Keratinocyte (primary cell): ENCODE results near the gene FAM219B. TPM values are rescaled to one million over a fixed set of nuclear protein-coding genes. Genes with fewer than 3 reads are reported as not detected.

Experiments
- DNase-seq: peaks from one replicate; pipeline ENCODE4 v3.0.0-alpha.2; 2011; ENCODE audit warnings: low read depth, missing footprints, low spot score
- FAIRE-seq: peaks from 2 replicates; lab custom pipeline; 2011; peaks lifted over from hg19 to GRCh38; lab: Jason Lieb, UNC
- H2AFZ ChIP-seq: 2 replicates; pipeline ENCODE4 v1.6.0; 2012; ENCODE audit warnings: low read length, control low read depth, inconsistent platforms; ENCODE audit not compliant: control insufficient read depth
- H3K27ac ChIP-seq: 2 replicates; pipeline ENCODE4 v1.5.1; 2011; ENCODE audit warnings: low read length; ENCODE audit not compliant: control insufficient read depth, insufficient read depth
- H3K27me3 ChIP-seq: 3 replicates; pipeline ENCODE4 v1.6.0; 2011; ENCODE audit warnings: low read length; ENCODE audit not compliant: control insufficient read depth, insufficient read depth; ENCODE audit errors: extremely low read depth
- H3K36me3 ChIP-seq, 2 experiments: 2 replicates in 1 of 2; 3 replicates in 1 of 2; pipeline ENCODE4 v1.5.1; 2011; ENCODE audit warnings: low read length in 2 of 2, mild to moderate bottlenecking in 1 of 2; ENCODE audit not compliant: control insufficient read depth in 2 of 2, insufficient read depth in 2 of 2; ENCODE audit errors: extremely low read depth in 1 of 2
- H3K4me1 ChIP-seq: 3 replicates; pipeline ENCODE4 v1.5.1; 2011; ENCODE audit warnings: low read length; ENCODE audit not compliant: control insufficient read depth, insufficient read depth; ENCODE audit errors: extremely low read depth
- H3K4me2 ChIP-seq: 3 replicates; pipeline ENCODE4 v1.6.0; 2011; ENCODE audit warnings: low read depth, low read length; ENCODE audit not compliant: control insufficient read depth, insufficient read depth; ENCODE audit errors: extremely low read depth
- H3K4me3 ChIP-seq, 3 experiments: fragments of 200-600 bp in 1 of 3; sonication (generic) in 1 of 3; 2 replicates in 2 of 3; 3 replicates in 1 of 3; pipeline ENCODE4 v1.5.1; 2011 to 2016; ENCODE audit warnings: low read length in 3 of 3, mild to moderate bottlenecking in 3 of 3, control low read depth in 2 of 3, inconsistent platforms in 1 of 3, low read depth in 1 of 3, mixed read lengths in 1 of 3, mixed run types in 1 of 3, moderate library complexity in 1 of 3; ENCODE audit not compliant: control insufficient read depth in 2 of 3, insufficient read depth in 2 of 3; ENCODE audit errors: extremely low read depth in 1 of 3
- H3K79me2 ChIP-seq: 2 replicates; pipeline ENCODE4 v1.6.0; 2012; ENCODE audit warnings: low read length; ENCODE audit not compliant: control insufficient read depth, insufficient read depth
- H3K9ac ChIP-seq: 3 replicates; pipeline ENCODE4 v1.6.0; 2011; ENCODE audit warnings: low read length; ENCODE audit not compliant: control insufficient read depth, insufficient read depth; ENCODE audit errors: extremely low read depth
- H3K9me1 ChIP-seq: 3 replicates; pipeline ENCODE4 v1.6.0; 2011; ENCODE audit warnings: low read length; ENCODE audit not compliant: control insufficient read depth, insufficient read depth; ENCODE audit errors: extremely low read depth
- H3K9me3 ChIP-seq: 2 replicates; pipeline ENCODE4 v1.5.1; 2012; ENCODE audit warnings: low read depth, low read length; ENCODE audit not compliant: control insufficient read depth
- H4K20me1 ChIP-seq: 3 replicates; pipeline ENCODE4 v1.6.0; 2011; ENCODE audit warnings: low read length; ENCODE audit not compliant: control insufficient read depth, insufficient read depth; ENCODE audit errors: extremely low read depth
- EZH2 ChIP-seq: IDR thresholded peaks from one replicate; pipeline ENCODE4 v1.6.1; 2012; ENCODE audit warnings: inconsistent platforms, mild to moderate bottlenecking, low read length, moderate library complexity
- dilution Hi-C: fragments of 300-500 bp; cut with MboI; formaldehyde crosslinking; loops from one replicate; pipeline ENCODE4 v1.7.0; 2020; ENCODE audit warnings: low sequenced_read_pairs; ENCODE audit not compliant: extremely low pct_ligation_motif_present
- polyA plus RNA-seq, 5 experiments: library from polyadenylated mRNA; depleted of rRNA in 3 of 5; stranded (reverse) in 3 of 5; stranded (forward) in 1 of 5; unstranded in 1 of 5; fragments of >200 nt; gene quantifications; 1 replicate in 1 of 5; 2 replicates in 3 of 5; 3 replicates in 1 of 5; pipeline versions ENCODE4 v1.2.1 to v1.2.3, GENCODE V29; 2011 to 2012; ENCODE audit warnings: missing spikeins in 2 of 5, low read depth in 1 of 5, low replicate concordance in 1 of 5
- TF ChIP-seq, protein P1 (sequence below), 3 experiments: IDR thresholded peaks in 1 of 3; conservative IDR thresholded peaks in 1 of 3; optimal IDR thresholded peaks in 1 of 3; 2 replicates in 2 of 3; 3 replicates in 1 of 3; pipeline versions ENCODE3 to v1.5.1; 2011; ENCODE audit warnings: low read length in 3 of 3, mild to moderate bottlenecking in 3 of 3, moderate library complexity in 2 of 3, control low read depth in 1 of 3, inconsistent platforms in 1 of 3; ENCODE audit not compliant: insufficient read depth in 2 of 3; ENCODE audit errors: extremely low read depth in 1 of 3

The FAM219B gene
- polyA plus RNA-seq, 1 donor (not counting 4 experiments of a cell fraction or from before 2014, with no cell fraction given): 45.4 TPM

DNA sequence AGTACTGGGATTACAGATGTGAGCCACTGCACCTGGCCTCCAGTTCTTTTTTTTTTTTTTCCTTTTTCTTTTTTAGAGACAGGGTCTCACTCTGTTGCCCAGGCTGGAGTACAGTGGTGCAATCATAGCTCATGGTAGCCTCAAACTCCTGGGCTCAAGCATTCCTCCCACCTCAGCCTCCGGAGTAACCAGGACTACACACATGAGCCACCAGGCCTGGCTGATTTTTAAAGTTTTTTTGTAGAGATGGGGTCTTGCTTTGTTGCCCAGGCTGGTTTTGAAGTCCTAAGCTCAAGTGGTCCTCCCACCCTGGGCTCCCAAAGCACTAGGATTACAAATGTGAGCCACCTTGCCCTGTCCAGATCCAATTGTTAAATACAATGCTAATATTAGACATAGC lies 50.1 kb downstream of the FAM219B start:
- no peak overlapping the region for H3K4me3 ChIP-seq
- H3K4me2 ChIP-seq: no peak overlapping the region
- TF ChIP-seq, protein P1, sequence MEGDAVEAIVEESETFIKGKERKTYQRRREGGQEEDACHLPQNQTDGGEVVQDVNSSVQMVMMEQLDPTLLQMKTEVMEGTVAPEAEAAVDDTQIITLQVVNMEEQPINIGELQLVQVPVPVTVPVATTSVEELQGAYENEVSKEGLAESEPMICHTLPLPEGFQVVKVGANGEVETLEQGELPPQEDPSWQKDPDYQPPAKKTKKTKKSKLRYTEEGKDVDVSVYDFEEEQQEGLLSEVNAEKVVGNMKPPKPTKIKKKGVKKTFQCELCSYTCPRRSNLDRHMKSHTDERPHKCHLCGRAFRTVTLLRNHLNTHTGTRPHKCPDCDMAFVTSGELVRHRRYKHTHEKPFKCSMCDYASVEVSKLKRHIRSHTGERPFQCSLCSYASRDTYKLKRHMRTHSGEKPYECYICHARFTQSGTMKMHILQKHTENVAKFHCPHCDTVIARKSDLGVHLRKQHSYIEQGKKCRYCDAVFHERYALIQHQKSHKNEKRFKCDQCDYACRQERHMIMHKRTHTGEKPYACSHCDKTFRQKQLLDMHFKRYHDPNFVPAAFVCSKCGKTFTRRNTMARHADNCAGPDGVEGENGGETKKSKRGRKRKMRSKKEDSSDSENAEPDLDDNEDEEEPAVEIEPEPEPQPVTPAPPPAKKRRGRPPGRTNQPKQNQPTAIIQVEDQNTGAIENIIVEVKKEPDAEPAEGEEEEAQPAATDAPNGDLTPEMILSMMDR (optimal IDR thresholded peaks at IDR 0.05 in 1 of 3, IDR thresholded peaks at IDR 0.05 in 1 of 3, conservative IDR thresholded peaks at IDR 0.05 in 1 of 3; ENCODE audit: extremely low read depth in 1 of 3, insufficient read depth in 2 of 3, low read length in 3 of 3): no peak
- no peak for TF ChIP-seq EZH2
- H3K36me3 ChIP-seq: peaks cover 22 to 24% of the 10 kb centered on the region in 2 experiments
- peaks cover 19% of the 10 kb centered on the region for H3K79me2 ChIP-seq
- H3K9ac ChIP-seq: no peak overlapping the region
- DNase-seq (no peak), FAIRE-seq (no peak)
- peaks cover 21% of the 10 kb centered on the region for H3K4me1 ChIP-seq
- H3K27me3 ChIP-seq: no peaks in the 10 kb centered on the region
- no peaks in the 10 kb centered on the region for H3K9me3 ChIP-seq
- no peak overlapping the region for H2AFZ ChIP-seq
- no peak overlapping the region for H3K27ac ChIP-seq
- H4K20me1 ChIP-seq: no peaks in the 10 kb centered on the region
- dilution Hi-C loops: no loop called here
- peaks cover 6% of the 10 kb centered on the region for H3K9me1 ChIP-seq

DNA sequence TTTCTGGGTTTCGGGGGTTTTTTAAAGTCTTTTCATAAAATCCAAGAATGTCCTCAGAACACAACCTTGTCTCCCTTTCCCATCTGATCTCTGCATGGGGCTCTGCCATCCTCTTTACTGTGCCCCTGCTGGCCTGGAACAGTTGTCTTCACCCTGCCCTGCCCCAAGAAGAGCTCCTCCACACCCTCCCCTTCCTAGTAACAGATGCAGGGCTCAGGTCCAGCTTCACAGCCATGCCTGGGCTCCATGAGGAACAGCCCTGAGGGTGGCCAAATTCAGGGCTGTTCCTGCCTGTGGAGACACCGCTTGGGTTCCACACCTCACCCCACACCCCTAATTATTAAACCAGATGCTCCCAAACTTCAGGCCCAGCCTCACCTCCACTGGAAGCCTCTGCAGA lies 50.8 kb downstream of the FAM219B start:
- Histone ChIP-seq H3K79me2 (peaks cover 14% of the 10 kb centered on the region), H4K20me1 (no peaks in the 10 kb centered on the region)

More for the DNA sequence above, 50.8 kb downstream of the FAM219B start:
- no peak for DNase-seq
- Histone ChIP-seq H3K4me2 (no peak overlapping the region), H3K9me3 (no peaks in the 10 kb centered on the region), H3K36me3 (peaks cover 28 to 30% of the 10 kb centered on the region in 2 experiments), H3K9me1 (peaks cover 6% of the 10 kb centered on the region), H3K4me1 (peaks cover 21% of the 10 kb centered on the region), H3K4me3 (no peak overlapping the region), H3K27ac (no peak overlapping the region), H3K9ac (no peak overlapping the region), H2AFZ (no peak overlapping the region), H3K27me3 (no peaks in the 10 kb centered on the region)
- dilution Hi-C loops: no loop called here
- TF ChIP-seq, protein P1 (optimal IDR thresholded peaks at IDR 0.05 in 1 of 3, IDR thresholded peaks at IDR 0.05 in 1 of 3, conservative IDR thresholded peaks at IDR 0.05 in 1 of 3; ENCODE audit: extremely low read depth in 1 of 3, insufficient read depth in 2 of 3, low read length in 3 of 3): no peak
- no peak for TF ChIP-seq EZH2
- FAIRE-seq: no peak
